ENCODE results near the gene OR10A7. TPM values are rescaled to one million over a fixed set of nuclear protein-coding genes. Genes with fewer than 3 reads are reported as not detected.

Gene OR10A7
- total and polyA plus RNA-seq, 2 donors (not counting 1 experiment from before 2014, with no cell fraction given), result not detected

GRCh38 chr12:55172686-55173085 is 48.1 kb upstream of the OR10A7 start:
- no peak for ATAC-seq (ENCODE audit: low read depth)
- Histone ChIP-seq H3K36me3 (replicated peaks in 1 of 2; ENCODE audit: control extremely low read depth in 1 of 2, control insufficient read depth in 1 of 2, extremely low read depth in 1 of 2, insufficient read depth in 2 of 2, low read length in 1 of 2) (no peaks in the 10 kb centered on the region), H3K4me1 (ENCODE audit: control insufficient read depth in 2 of 2, insufficient read depth in 2 of 2, low read length in 2 of 2) (no peaks in the 10 kb centered on the region), H4K20me1 (ENCODE audit: control insufficient read depth, insufficient read depth, low read length, poor library complexity, severe bottlenecking) (no peaks in the 10 kb centered on the region), H3K9me3 (ENCODE audit: control extremely low read depth in 1 of 3, control insufficient read depth in 2 of 3, insufficient read depth in 1 of 3, low read length in 2 of 3) (no peaks in the 10 kb centered on the region), H3K9ac (ENCODE audit: low read length) (no peak overlapping the region), H3K27ac (ENCODE audit: low read length in 2 of 2) (no peak overlapping the region), H2AFZ (ENCODE audit: insufficient read depth, low read depth, low read length, poor library complexity, severe bottlenecking) (no peak overlapping the region), H3K4me2 (replicated peaks; ENCODE audit: low read depth, low read length, poor library complexity, severe bottlenecking) (no peak overlapping the region), H3K4me3 (ENCODE audit: control extremely low read depth in 1 of 5, extremely low read depth in 1 of 5, insufficient read depth in 1 of 5, low read depth in 2 of 5, low read length in 4 of 5) (no peak overlapping the region), H3K27me3 (replicated peaks in 1 of 4; ENCODE audit: control extremely low read depth in 1 of 4, control insufficient read depth in 3 of 4, insufficient read depth in 4 of 4, low read length in 3 of 4) (peaks cover 0 to 6% (median 0%) of the 10 kb centered on the region in 4 experiments), H3K79me2 (ENCODE audit: control insufficient read depth, insufficient read depth, low read length) (no peaks in the 10 kb centered on the region)
- CTCF ChIA-PET, result no interaction called here
- Mint-ChIP-seq H3K27me3 (peaks cover 19% of the 10 kb centered on the region), H3K27ac (no peak overlapping the region), H3K9me3 (ENCODE audit: insufficient read depth) (no peaks in the 10 kb centered on the region), H3K4me1 (no peaks in the 10 kb centered on the region), H3K4me3 (no peak overlapping the region)
- intact Hi-C loops (cut with micrococcal nuclease), result no loop called here
- no peak for DNase-seq
- WGBS (ENCODE audit: insufficient coverage), result no CpG with 5 or more reads among the region's 1 CpG
- TF ChIP-seq EZH2 (IDR thresholded peaks at IDR 0.05; ENCODE audit: borderline replicate concordance, insufficient read depth, low read depth, low read length, poor library complexity, severe bottlenecking) (no peak), CTCF (IDR thresholded peaks at IDR 0.05) (no peak)
- POLR2A ChIA-PET, result no interaction called here

GRCh38 chr12:55173456-55173855 is 47.4 kb upstream of the OR10A7 start:
- WGBS (ENCODE audit: insufficient coverage), result 80% methylated on average over 1 of the region's 2 CpGs
- Mint-ChIP-seq H3K9me3 (ENCODE audit: insufficient read depth) (peaks cover 7% of the 10 kb centered on the region), H3K27me3 (peaks cover 26% of the 10 kb centered on the region), H3K27ac (no peak overlapping the region), H3K4me1 (no peaks in the 10 kb centered on the region), H3K4me3 (no peak overlapping the region)
- no peak for ATAC-seq (ENCODE audit: low read depth)
- no peaks in the 10 kb centered on the region for H3K4me1 ChIP-seq (ENCODE audit: control insufficient read depth in 2 of 2, insufficient read depth in 2 of 2, low read length in 2 of 2)
- ChIA-PET POLR2A (no interaction called here), CTCF (no interaction called here)
- no peak overlapping the region for H3K4me3 ChIP-seq (ENCODE audit: control extremely low read depth in 1 of 5, extremely low read depth in 1 of 5, insufficient read depth in 1 of 5, low read depth in 2 of 5, low read length in 4 of 5)
- no peak overlapping the region for H3K9ac ChIP-seq (ENCODE audit: low read length)
- no peaks in the 10 kb centered on the region for H3K79me2 ChIP-seq (ENCODE audit: control insufficient read depth, insufficient read depth, low read length)
- H3K27me3 ChIP-seq (replicated peaks in 1 of 4; ENCODE audit: control extremely low read depth in 1 of 4, control insufficient read depth in 3 of 4, insufficient read depth in 4 of 4, low read length in 3 of 4), result peaks cover 0 to 7% (median 2%) of the 10 kb centered on the region in 4 experiments
- H3K36me3 ChIP-seq (replicated peaks in 1 of 2; ENCODE audit: control extremely low read depth in 1 of 2, control insufficient read depth in 1 of 2, extremely low read depth in 1 of 2, insufficient read depth in 2 of 2, low read length in 1 of 2), result no peaks in the 10 kb centered on the region
- H3K9me3 ChIP-seq (ENCODE audit: control extremely low read depth in 1 of 3, control insufficient read depth in 2 of 3, insufficient read depth in 1 of 3, low read length in 2 of 3), result no peaks in the 10 kb centered on the region
- no peak for DNase-seq
- H2AFZ ChIP-seq (ENCODE audit: insufficient read depth, low read depth, low read length, poor library complexity, severe bottlenecking), result no peak overlapping the region
- H4K20me1 ChIP-seq (ENCODE audit: control insufficient read depth, insufficient read depth, low read length, poor library complexity, severe bottlenecking), result no peaks in the 10 kb centered on the region
- intact Hi-C loops (cut with micrococcal nuclease), result no loop called here
- no peak overlapping the region for H3K27ac ChIP-seq (ENCODE audit: low read length in 2 of 2)
- no peak for TF ChIP-seq CTCF (IDR thresholded peaks at IDR 0.05)
- no peak for TF ChIP-seq EZH2 (IDR thresholded peaks at IDR 0.05; ENCODE audit: borderline replicate concordance, insufficient read depth, low read depth, low read length, poor library complexity, severe bottlenecking)
- H3K4me2 ChIP-seq (replicated peaks; ENCODE audit: low read depth, low read length, poor library complexity, severe bottlenecking), result no peak overlapping the region
